ENCODE results near the gene KLF17. TPM values are rescaled to one million over a fixed set of nuclear protein-coding genes. Genes with fewer than 3 reads are reported as not detected.

The KLF17 gene
- total and polyA plus RNA-seq, 11 donors: not detected

DNA sequence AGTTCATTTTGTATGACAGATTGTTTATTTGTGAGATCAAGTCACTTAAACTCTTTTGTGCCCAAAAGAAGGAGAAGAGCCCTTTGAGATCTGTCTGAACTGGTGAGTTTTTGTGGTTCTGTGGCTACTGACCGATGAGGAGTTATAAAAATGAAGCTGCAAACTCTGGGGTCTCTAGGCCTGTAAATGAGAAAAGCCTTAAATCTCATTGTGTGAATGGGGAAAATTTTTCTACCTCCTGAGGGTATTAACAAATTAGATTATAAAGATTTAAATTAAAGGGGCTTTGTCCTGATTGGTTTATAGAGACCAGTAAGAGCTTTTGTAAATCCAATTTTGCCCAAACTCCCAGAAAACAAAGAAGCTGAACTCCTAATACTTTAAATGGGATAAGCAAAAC lies 9.7 kb upstream of the KLF17 start:
- Histone ChIP-seq H3K4me3 (no peak overlapping the region), H3K27me3 (peaks cover 0 to 15% (median 0%) of the 10 kb centered on the region in 9 donors), H3K27ac (no peak overlapping the region), H3K9me3 (no peaks in the 10 kb centered on the region), H3K36me3 (no peaks in the 10 kb centered on the region), H3K4me1 (no peaks in the 10 kb centered on the region)
- WGBS, 4 donors: 92 to 96% (median 94%) methylated on average over 1 of the region's 1 CpG
- intact Hi-C loops (cut with DNase I): no loop called here
- DNase-seq (no peak), ATAC-seq (no peak)
- TF ChIP-seq, protein P1, sequence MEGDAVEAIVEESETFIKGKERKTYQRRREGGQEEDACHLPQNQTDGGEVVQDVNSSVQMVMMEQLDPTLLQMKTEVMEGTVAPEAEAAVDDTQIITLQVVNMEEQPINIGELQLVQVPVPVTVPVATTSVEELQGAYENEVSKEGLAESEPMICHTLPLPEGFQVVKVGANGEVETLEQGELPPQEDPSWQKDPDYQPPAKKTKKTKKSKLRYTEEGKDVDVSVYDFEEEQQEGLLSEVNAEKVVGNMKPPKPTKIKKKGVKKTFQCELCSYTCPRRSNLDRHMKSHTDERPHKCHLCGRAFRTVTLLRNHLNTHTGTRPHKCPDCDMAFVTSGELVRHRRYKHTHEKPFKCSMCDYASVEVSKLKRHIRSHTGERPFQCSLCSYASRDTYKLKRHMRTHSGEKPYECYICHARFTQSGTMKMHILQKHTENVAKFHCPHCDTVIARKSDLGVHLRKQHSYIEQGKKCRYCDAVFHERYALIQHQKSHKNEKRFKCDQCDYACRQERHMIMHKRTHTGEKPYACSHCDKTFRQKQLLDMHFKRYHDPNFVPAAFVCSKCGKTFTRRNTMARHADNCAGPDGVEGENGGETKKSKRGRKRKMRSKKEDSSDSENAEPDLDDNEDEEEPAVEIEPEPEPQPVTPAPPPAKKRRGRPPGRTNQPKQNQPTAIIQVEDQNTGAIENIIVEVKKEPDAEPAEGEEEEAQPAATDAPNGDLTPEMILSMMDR (IDR thresholded peaks at IDR 0.05): no peak
- no peak for TF ChIP-seq POLR2A (IDR thresholded peaks at IDR 0.05)

DNA sequence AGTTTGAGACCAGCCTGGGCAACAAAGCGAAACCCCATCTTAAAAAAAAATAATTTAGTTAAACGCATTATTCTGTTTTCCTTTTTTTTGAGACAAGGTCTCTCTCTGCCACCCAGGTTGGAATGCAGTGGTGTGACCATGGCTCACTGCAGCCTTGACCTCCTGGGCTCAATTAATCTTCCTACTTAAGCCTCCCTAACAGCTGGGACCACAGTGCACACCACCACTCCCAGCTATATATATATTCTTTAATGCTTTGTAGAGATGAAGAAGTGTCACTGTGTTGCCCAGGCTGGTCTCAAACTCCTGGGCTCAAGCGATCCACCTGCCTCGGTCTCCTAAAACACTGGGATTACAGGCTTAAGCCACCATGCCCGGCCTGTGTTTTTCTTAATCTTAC lies 7.7 kb upstream of the KLF17 start:
- intact Hi-C loops (cut with DNase I): no loop called here
- H3K4me3 ChIP-seq: no peak overlapping the region
- TF ChIP-seq, protein P1 (IDR thresholded peaks at IDR 0.05): no peak
- TF ChIP-seq POLR2A (IDR thresholded peaks at IDR 0.05): no peak
- WGBS, 4 donors: 88 to 95% (median 95%) methylated on average over 5 of the region's 5 CpGs
- H3K4me1 ChIP-seq: no peaks in the 10 kb centered on the region
- ATAC-seq (no peak), DNase-seq (no peak)
- H3K27me3 ChIP-seq: peaks cover 0 to 14% (median 0%) of the 10 kb centered on the region in 9 donors
- H3K36me3 ChIP-seq: no peaks in the 10 kb centered on the region
- H3K27ac ChIP-seq: no peak overlapping the region
- no peaks in the 10 kb centered on the region for H3K9me3 ChIP-seq

DNA sequence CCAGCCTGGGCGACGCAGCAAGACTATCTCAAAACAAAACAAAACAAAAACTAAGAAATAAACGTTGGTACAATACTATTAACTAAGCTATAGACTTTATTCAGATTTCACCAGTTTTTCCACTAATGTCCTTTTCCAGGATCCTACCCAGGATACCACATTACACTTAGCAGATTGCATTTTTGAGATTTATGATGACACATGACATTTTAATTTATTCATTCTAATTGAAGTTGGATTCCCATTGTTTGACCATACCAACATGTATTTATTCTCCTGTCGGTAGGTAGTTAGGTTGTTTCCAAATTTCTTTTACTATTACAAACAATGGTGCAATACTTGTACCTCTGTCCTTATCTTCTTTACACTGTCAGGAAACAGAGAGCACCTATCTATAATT lies 6.8 kb upstream of the KLF17 start:
- no peaks in the 10 kb centered on the region for H3K36me3 ChIP-seq
- H3K27me3 ChIP-seq: peaks cover 0 to 11% (median 0%) of the 10 kb centered on the region in 9 donors
- ATAC-seq (no peak), DNase-seq (no peak)
- no peak overlapping the region for H3K4me3 ChIP-seq
- TF ChIP-seq, protein P1 (IDR thresholded peaks at IDR 0.05): no peak
- no peak for TF ChIP-seq POLR2A (IDR thresholded peaks at IDR 0.05)
- intact Hi-C loops (cut with DNase I): no loop called here
- no peak overlapping the region for H3K27ac ChIP-seq
- no peaks in the 10 kb centered on the region for H3K9me3 ChIP-seq
- no peaks in the 10 kb centered on the region for H3K4me1 ChIP-seq
- WGBS, 4 donors: 84 to 86% (median 84%) methylated on average over 4 of the region's 4 CpGs

DNA sequence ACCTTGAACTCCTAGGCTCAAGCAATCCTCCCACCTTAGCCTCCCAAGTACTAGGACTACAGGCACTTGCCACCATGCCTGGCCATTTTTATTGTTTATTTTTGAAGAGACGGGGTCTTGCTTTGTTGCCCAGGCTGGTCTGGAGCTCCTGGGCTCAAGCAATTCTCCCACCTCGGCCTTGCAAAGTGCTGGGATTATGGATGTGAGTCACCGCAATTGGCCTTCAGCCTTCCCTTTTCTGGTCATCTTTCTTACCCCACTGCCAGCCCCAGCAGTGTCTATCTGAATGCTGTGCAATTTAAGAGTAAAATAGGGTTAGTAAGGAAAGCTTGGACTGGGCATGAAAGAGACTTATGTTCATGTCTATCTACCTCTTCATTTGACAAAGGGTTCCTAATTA lies 6.1 kb upstream of the KLF17 start:
- TF ChIP-seq, protein P1 (IDR thresholded peaks at IDR 0.05): no peak
- TF ChIP-seq POLR2A (IDR thresholded peaks at IDR 0.05): no peak
- Histone ChIP-seq H3K27me3 (peaks cover 0 to 5% (median 0%) of the 10 kb centered on the region in 9 donors), H3K9me3 (no peaks in the 10 kb centered on the region), H3K4me1 (no peaks in the 10 kb centered on the region), H3K27ac (no peak overlapping the region), H3K36me3 (no peaks in the 10 kb centered on the region), H3K4me3 (no peak overlapping the region)
- WGBS, 4 donors: 79 to 88% (median 85%) methylated on average over 3 of the region's 3 CpGs
- DNase-seq (no peak), ATAC-seq (no peak)
- intact Hi-C loops (cut with DNase I): no loop called here

Data from heart left ventricle (tissue), 16 donors.